Measurements from ENCODE around the gene NEXN.
"Not testable (repeated sequence)": the region's sequence is repeated elsewhere in the genome, so short reads cannot be mapped to it uniquely, and the experiment has no call there.

The NEXN gene

GRCh38 chr1:77972080-77972479, 83.7 kb downstream of the NEXN start:
- no peak for FAIRE-seq

GRCh38 chr1:77975386-77975785, 87.0 kb downstream of the NEXN start:
- FAIRE-seq: no peak

- FAIRE-seq: no peak
Observed at GRCh38 chr1:77975907-77976306, 87.5 kb downstream of the NEXN start.

- FAIRE-seq: no peak
Observed at GRCh38 chr1:77976433-77977076, 88.1 kb downstream of the NEXN start.

DNA sequence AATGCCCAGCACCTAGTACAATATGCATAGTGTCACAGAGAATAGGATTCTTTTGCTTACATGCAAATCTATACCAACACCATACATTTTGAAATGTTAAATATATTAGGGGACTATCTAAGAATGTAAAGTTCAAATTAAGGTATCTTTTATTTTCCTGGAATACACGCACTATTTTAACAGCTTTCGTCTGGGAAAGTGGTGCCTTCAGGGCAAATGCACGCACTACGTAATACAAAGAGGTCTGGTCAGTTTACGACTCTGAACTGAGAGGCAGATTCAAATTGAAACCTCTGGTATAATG, 89.5 kb downstream of the NEXN start:
- FAIRE-seq: no peak

GRCh38 chr1:77978293-77978968, 90.0 kb downstream of the NEXN start:
- no peak for FAIRE-seq

- FAIRE-seq: peak; percentile 90
Observed at GRCh38 chr1:77978969-77979876, 90.8 kb downstream of the NEXN start, which contains the start of gene FUBP1. Gene FUBP1, minus strand, starts transcription at chr1:77979072. Its CDS starts 68 bp downstream, at chr1:77979004.

DNA sequence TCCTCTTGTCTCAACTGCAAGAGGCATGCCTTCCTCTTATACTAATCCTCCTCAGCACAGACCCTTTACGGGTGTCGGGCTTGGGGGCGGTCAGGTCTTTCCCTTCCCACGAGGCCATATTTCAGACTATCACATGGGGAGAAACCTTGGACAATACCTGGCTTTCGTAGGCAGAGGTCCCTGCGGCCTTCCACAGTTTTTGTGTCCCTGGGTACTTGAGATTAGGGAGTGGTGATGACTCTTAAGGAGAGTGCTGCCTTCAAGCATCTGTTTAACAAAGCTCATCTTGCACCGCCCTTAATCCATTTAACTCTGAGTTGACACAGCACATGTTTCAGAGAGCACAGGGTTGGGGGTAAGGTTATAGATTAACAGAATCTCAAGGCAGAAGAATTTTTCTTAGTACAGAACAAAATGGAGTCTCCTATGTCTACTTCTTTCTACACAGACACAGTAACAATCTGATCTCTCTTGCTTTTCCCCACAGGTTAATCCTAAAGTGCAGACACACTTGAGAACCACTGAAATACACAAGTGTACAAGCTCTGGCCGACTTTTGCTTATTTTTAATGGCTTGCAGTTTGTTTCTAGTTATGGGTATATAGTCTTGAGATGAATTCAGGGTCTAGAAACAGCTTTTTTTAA, 95.0 kb downstream of the NEXN start:
- FAIRE-seq: not testable (repeated sequence)

DNA sequence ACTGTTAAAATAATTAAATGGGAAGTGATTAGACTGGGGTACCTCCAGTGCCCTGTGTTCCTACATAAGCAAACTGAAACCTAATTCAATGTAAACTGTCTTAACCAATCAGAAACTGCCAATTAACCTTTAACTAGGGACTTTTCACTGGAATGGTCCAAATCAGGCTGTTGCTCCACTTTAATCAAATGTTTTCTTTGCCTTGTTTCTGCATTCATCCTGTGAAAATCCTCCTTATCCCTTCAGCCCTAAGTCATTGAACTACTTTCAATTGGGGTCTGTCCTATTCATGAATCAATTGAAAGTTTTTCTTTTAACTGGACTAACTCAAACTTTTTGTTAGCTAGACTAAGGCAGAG, 95.6 kb downstream of the NEXN start:
- FAIRE-seq: no peak

DNA sequence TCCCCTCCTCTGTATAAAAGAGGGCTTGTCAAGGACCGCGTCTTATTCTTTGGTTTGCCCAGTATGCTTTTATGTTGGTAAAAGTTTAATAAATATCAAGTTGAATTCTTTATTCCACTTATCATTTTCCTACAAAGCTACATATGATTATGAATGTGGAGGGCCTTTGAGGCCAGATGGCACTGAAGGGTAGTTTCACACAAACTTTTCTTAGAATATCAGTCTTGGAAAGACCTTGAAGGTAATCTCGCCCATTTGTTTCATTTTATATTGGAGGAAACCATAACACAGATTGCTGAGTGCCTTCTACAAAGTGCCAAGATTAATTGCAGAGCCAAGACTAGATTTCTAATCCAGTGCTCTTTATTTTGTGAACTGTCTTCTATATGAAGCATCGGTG, 96.2 kb downstream of the NEXN start:
- no peak for FAIRE-seq

DNA sequence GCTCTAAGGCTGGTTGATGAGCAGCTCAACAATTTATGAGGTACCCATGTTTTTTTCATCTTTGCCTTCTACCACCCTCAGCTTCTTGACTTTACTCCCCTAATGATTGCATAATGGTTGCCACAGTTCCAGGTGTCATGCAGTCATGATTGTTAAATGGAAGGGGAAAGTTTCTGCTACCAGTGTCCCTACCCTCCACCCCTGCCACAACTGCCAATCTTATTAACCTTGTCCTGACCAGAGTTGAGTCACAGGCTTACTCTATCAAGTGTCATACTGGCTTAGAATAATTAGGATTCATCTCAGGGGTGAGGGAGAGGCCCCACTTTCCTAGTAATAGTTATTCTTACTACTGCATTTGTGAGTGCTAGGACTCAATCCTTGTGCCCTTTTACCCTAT, 98.4 kb downstream of the NEXN start:
- no peak for FAIRE-seq

GRCh38 chr1:77987919-77988318, 99.5 kb downstream of the NEXN start:
- no peak for FAIRE-seq

DNA sequence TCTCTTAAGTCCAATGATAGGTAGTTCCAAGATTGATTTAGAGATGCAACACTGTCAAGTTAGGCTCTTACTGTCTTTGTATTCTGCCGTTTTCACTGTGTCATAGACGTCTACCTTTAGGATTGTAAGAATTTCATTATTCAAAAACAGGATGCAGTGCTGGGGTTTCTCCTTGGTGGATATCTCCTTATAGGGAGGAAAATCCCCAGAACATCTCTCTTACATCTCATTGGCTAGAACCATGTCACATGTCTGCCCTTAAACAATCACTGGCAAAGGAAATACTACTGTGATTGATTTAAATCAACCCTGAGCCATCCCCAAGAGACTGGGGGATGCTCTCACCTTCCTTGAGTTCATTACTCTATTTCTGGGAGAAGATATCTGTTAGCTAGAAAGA, 101.3 kb downstream of the NEXN start:
- FAIRE-seq: no peak

DNA sequence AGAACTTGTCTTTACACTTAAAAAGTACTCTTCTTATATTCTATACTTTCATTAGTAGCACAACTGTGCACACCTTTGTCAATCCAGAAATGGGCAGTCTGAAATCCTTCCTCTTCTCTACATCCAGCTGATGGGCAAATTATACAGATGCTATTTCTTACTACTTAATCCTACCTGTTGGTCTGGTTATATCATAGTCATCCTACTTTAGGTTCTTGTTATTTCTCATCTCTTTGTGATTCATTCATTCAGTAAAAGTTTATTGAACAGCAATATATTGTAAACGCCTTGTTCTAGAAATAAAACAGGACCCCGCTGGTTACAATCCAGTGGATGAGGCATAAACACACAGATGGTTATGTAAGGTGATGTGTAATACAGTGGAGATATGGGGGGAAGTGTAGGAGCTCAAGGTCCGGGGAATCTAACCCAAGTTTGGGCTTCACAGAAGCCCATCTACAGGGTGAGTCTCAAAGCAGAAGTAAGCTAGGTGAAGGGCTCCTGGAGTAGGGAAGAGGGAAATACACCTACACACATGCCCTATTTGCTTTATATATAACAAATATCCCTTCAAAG, 102.3 kb downstream of the NEXN start:
- no peak for FAIRE-seq

GRCh38 chr1:77991638-77992037, 103.2 kb downstream of the NEXN start:
- FAIRE-seq: no peak
